ENCODE data around the gene KIAA0232.
A peak's percentile ranks its signal among the peaks of the same experiment; 100 is the strongest.
"Not testable (repeated sequence)": the region's sequence is repeated elsewhere in the genome, so short reads cannot be mapped to it uniquely, and the experiment has no call there.

Gene KIAA0232

DNA sequence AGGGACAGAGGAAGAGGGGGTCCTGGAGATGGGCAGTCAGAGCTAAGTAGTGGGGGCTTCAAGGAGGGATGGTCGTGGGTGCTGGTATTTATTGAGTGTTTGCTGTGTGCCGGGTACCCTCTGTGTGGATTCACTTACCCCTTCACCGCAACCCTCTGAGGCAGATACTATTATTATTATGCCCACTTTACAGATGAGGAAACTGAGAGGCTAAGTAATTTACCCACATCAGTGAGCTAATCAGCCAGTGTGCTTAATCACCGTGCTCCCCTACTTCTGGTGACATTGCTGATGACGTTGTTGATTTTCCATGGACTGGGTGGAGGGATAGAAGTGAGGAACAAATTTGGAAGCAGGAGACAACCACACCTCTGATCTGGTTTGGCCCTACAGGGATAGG is 4.1 kb upstream of the KIAA0232 start:
- no peak for DNase-seq

DNA sequence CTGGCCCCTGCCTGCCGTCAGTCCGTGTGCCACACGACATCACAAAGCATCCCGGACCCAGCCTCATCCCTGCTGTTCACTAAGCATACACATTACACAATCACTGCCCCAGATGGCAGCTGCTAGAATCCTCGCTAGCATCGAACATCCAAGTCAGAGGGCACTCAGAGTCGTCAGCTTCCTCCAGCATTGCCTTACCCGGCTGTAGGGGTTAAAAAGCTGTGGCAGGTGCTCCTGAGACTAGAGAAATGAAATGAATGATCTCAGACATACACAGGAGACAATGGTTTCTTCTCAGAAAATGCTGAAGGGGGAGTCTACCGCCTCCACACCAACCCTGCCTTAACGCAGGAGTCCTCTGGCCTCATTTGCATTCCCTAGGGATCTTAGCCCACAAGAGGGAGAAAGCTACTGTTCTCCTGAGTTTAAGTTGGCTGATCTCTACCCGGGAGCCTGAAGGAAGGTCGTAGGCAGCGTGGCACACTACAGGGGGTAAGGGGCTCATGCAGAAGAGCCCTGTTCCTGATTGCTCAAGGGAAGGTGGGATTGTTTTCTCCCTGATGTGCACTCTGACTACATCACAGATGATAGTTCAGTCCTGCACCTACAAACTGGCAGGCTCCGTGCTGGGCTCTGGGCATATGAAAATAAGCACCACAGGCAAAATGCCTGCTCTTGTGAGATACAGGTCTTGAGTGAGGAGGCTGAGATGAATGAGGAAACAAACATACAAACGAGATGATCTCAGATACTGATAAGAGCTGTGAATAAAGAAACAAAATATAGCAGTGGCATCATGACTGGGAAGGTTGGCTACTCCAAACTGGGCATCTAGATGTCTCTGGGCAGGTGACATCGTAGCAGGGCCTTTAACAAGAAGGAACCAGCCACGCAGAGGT is 2.6 kb upstream of the KIAA0232 start:
- DNase-seq: peak; percentile 78

DNA sequence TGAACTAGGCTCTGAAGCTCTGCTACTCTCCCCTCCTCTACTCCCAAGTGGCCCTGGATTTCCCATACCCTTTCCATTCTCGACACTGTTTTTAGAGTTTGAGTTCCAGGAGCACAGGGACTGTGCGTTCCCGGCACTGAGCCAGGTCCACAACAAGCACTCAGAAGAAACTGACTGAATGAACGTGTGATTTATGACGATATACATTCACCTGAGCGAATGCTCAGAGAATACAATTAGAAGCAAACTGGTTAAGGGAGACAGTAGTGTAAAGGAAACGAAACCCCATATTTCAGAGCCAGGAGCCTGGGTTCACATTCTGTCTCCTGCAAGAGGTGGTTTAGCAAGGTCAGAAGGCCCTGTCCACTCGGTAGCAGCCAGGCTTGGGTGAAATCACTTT is 1.4 kb upstream of the KIAA0232 start:
- peak; percentile 31 for DNase-seq

DNA sequence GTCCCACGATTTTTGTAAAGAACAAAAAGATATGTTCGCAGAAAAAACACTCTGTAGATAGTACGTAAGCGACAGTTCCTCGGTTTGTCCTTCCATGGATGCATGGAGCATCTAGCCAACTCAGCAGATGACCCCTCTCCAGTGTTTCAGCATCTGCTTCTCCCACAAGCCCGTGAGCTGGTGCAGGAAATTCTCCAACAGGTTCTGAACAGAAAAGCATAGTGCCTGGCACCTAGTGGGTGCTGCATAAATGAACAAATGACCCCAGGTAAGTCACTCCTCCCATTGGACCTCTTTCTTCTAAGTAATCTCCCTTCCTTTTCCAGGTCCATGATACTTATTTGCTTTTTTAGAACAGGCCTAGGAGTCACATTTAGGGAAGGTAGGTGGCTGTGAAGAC is 966 bp upstream of the KIAA0232 start:
- no peak for DNase-seq

DNA sequence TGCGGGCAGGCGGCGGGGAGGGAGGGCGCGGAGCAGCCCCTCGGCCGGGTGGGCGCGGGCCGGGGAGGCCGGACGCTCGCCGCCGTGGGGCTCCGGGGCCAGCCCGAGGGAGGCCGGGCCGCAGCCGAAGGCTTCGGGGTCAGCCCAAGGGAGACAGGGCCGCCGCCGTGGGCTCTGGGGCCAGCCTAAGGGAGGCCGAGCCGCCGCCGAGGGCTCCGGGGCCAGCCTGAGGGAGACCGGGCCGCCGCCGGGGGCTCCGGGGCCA is 251 bp downstream of the KIAA0232 start:
- no peak for DNase-seq

DNA sequence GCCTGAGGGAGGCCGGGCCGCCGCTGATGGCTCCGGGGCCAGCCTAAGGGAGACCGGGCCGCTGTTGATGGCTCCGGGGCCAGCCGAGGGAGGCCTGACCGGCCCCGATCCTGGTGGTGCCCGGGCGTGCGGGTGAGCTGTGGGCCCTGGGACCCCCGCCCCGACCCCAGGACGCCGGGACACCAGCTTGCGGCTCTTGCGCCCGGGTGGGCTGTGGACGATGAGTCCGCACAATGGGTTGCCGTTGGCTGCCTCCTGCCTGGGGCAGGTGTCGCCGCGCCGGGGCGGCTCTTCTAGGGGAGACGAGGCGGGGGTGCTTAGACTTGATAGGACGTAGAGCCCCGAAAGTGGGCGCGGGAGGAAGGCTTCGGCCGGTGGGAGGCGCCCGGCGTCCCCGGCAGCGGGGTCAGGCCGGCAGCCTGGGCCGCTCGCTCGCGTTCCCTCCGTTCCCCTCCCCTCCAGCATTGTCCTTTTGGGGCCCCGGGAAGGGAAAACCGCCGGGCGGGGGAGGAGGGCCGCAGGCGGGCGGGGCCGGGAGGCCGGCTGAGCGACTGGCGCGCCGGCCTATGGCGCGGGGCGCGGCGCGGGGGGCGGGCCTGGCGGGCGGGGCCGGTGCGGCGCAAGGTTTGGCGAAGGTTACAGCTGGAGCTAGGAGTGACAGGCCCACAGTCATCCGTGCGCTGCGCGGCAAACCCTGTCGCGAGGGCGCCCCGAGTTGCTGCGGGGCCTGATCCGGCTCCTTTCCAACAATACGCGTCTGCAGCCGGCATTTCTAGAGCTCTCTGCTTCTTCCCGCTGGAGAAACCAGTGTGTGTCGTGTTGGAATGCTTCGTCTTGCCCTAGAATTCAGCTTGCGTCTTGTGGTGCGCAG is 819 bp downstream of the KIAA0232 start:
- no peak for DNase-seq

DNA sequence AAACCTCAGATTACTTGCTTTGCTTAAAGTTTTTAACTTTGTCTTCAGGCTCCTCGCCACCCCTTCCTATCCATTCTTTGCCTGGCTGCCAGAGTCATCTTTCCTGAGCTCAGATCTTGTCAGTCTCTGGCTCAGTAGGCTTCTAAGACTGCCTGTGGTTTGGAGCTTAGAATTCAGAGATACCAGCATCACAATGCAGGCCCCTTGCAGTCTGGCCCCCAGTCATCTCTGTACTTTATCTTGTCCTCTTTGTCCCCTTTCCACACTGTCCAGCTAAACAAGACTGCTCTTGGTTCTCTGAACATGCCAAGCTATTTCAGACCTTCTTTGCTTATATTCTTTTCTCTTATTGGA is 3.0 kb downstream of the KIAA0232 start:
- DNase-seq: no peak

DNA sequence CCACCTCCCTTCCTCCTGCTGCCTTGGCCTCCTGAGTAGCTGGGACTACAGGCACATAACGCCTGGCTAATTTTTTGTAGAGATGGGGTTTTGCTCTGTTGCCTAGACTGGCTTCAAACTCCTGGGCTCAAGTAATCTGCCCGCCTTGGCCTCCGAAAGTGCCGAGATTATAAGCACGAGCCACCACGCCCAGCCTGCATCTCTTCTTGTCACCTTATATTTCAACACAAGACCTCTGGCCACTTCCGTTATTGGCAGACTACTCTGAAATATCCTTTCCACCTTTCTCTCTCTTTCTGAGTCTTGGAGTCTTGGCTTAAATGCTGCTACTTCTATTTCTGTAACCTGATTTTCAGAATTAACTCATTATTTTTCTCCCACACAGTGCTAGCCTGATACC is 5.6 kb downstream of the KIAA0232 start:
- DNase-seq: no peak

DNA sequence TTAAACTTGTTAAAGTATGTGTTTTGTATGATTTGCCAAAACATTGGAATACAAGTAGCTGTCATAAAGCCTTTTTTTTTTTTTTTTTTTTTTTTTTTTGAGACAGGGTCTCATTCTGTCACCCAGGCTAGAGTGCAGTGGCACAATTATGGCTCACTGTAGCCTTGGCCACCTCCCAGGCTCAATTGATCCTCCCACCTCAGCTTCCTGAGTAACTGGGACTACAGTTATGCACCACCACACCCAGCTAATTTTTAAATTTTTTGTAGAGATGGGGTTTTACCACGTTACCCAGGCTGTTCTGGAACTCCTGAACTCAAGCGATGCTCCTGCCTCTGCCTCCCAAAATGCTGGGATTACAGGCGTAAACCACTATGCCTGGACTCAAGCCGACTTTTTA is 8.7 kb downstream of the KIAA0232 start:
- not testable (repeated sequence) for DNase-seq

DNA sequence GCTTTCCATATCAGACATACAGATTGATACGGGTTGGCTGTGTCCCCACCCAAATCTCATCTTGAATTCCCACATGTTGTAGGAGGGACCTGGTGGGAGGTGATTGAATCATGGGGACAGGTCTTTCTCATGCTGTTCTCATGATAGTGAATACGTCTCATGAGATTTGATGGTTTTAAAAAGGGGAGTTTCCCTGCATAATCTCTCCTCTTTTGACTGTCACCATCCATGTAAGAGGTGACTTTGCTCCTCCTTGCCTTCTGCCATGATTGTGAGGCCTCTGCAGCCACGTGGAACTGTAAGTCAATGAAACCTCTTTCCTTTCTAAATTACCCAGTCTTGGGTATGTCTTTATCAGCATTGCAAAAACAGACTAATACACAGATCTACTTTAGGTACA is 9.3 kb downstream of the KIAA0232 start:
- DNase-seq: not testable (repeated sequence)

DNA sequence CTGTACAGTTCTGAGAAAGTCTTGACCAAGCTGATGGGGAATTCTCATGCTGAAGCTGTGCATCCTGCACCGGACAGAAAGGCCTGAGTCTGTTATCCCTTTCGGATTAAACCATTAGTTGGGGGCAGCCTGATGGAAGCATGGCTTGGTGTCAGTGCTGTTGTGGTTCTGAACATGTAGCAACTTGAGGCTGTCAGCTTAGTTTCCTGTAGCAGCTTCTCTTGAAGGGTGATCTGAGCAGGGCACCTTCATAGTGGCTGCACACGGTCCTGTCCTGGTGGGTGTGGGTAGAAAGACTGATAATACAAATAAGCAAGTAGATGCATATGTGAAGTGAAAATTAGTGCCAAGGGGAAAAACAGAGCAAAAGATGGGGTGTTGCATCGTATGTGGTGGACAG is 11.7 kb downstream of the KIAA0232 start:
- DNase-seq: no peak

DNA sequence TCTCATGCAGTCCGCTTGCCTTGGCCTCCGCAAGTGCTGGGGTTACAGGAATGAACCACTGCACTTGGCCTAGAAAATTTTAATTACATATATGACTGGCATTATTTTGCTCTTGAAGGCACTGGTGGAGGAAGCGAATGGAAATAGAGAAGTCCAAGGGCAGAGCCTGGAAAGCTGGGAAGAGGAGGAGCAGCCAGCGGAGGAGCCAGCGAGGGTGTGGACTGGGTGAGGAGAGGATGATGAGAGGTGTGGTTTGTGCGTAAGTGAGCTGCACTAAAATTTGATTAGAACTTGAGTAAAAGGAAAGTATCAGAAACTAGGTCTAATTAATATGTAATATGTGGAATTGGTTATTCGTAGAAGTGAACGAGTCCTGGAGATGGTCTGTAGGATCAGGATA is 13.3 kb downstream of the KIAA0232 start:
- DNase-seq: no peak

DNA sequence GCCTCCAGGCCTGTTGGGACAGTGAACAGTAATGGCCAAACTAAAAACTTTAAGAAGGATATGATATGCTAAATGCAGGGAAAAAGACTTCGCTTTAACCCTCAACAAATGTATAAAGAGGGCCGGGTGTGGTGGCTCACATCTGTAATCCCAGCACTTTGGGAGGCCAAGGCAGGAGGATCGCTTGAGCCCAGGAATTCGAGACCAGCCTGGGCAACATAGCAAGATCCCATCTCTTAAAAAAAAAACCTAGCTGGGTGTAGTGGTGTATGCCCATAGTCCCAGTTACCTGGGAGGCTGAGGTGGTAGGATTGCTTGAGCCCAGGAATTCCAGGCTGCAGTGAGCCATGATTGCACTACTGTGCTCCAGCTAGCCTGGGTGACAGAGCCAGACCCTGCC is 14.8 kb downstream of the KIAA0232 start:
- not testable (repeated sequence) for DNase-seq

DNA sequence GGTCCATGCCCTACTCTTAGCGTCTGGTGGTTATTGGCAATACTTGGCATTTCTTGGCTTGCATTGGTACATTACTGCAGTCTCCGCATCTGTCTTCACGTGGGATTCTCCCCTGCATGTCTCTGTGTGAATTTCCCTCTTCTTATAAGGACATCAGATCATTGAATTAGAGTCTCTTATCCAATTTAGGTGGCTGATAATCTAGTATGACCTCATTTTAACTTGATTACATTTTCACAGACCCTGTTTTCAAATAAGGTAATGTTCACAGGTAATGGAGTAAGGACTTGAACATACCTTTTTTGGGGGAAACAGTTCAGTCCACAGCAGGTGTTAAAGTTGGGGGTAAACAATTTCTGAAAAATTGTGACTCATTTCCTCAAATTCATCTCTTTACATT is 16.6 kb downstream of the KIAA0232 start:
- no peak for DNase-seq

DNA sequence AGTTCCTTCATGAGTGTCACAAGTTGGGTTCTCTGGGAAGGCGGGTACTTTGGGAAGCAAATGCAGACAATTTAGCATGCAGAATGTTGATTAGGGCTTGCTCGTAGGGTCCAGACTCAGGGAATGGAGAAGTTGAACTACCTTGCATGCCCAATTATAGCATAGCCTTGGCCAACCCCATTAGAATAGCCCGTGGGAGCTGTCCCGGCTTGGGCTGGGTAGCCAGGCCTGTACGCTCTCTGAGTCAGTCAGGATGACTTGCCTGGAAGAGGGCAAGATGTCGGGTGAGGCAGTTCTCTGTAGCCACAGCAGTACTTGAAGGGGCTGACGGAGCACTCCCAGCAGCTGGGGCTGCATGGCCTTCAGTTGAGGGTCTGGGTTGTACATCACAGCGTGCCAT is 19.5 kb downstream of the KIAA0232 start:
- DNase-seq: no peak

DNA sequence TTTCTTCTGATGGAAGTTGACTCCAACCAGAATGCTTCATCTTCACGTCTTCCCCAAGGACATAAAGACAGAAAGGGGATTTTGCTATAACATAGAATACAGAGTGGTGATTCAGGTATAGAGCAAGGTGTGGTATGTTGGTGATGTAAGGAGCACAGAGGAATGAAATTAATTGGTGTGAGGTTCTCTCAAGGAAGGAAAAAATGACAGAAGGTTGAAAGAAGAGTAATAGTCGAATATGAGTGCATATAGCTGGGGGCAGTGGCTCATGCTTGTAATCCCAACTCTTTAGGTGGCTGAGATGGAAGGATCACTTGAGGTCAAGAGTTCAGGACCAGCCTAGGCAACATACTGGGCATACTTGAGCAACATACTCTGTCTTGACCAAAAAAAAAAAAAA is 20.1 kb downstream of the KIAA0232 start:
- DNase-seq: no peak

DNA sequence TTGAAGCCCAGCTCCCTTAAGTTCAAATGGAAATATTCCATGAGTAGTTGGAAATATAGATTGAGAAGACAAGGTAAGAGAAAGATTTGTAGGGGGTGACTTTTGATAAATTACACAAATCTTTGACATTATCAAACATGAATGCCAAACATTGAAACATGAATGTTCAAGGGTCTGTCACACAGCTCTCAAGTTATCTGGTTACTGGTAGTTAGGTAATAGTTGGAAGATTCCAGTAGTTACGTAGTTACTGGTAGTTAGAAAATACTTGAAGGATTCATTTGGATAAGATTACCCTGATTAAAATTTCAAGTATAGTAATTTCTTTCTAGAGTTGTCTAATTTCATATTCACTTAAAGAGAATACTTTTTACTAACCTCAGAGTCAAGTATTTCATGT is 20.7 kb downstream of the KIAA0232 start:
- DNase-seq: no peak

DNA sequence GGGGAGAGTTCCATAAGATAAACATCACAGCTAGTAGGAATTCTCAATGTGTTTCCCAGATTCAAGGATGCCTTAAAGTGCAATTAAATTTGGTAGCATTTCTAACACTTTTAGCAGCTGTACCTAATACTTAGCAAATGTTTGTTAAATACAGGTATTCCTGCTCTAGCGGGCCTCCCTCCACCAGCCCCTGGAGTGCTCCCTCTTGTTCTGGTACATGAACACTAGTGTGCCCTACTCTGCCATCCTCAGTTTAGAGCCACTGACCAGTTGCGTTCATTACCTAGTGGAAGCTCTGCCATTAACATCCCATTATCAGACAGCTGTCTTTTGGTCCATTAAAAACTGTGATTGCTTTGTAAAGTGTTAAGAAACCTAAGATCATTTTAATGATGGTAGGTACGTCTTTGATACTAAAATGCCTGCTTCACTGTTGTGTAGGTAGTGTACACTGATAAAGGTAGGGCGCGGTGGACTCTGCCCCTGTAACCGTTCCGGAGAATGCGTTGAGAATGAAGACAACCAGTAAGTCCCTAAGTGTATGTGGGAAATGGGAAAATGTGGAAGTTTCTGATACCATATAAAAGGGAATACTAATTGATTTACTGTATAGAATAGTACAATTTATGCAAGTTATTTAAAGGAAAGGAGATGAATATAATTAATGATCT is 21.7 kb downstream of the KIAA0232 start:
- no peak for DNase-seq

DNA sequence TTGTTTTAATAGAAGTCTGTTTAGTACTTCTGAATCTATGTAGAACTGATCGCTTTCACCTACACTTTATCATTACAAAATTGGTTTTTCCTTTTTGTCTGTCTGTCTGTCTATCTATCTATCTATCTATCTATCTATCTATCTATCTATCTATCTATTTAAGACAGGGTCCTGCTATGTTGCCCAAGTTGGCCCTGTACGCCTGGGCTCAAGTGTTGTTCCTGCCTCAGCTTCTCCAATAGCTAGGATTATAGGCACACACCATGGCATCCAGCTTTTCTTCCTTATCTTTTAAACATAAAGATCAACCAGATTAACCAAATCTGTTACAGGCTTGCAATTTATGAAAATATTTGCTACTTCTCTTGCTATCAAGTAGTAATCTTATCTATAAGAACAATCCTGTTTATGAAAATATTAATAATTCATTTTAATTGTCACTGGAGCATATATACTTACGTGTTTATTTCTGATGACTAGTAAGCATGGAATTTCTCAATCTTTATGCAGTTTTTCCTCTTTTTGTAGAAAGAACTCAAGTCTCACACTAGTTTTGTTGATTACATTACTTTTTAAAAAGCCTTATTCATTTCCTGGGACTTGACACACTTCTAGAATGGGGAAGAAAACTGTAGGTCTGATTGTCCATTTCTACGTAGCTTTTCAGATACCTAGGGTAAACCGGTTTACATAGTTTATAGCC is 24.5 kb downstream of the KIAA0232 start:
- no peak for DNase-seq

DNA sequence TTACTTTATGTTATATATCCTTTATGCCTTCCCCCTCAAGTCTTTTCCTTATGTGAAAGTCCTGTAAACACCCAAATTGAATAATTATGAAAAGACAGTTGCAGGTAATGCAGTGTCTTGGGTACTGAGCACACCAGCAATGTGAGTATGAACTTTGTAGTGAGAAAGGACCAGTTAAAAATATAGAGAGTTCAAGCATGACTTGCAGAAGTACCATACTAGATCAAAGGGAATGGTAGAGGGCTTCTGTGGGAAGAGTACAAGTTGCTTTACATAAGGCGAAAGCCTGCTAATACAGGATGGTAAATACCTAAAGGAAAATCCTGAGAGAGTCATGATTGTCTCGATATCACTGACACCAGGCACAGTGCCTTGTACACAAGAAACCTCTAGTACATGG is 25.7 kb downstream of the KIAA0232 start:
- no peak for DNase-seq

DNA sequence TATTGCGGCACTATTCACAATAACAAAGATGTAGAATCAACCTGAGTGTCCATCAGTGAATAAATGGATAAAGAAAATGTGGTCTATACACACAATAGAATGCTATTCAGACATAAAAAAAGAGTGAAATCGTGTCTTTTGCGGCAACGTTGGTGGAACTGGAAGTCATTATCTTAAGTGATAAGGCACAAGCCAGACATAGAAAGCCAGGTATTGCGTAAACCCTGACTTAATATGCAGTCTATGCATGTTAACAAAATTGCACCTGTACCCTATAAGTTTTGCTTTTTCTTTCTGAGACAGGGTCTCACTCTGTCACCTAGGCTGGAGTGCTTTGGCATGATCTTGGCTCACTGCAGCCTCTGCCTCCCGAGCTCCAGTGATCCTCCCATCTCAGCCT is 28.6 kb downstream of the KIAA0232 start:
- no peak for DNase-seq

DNA sequence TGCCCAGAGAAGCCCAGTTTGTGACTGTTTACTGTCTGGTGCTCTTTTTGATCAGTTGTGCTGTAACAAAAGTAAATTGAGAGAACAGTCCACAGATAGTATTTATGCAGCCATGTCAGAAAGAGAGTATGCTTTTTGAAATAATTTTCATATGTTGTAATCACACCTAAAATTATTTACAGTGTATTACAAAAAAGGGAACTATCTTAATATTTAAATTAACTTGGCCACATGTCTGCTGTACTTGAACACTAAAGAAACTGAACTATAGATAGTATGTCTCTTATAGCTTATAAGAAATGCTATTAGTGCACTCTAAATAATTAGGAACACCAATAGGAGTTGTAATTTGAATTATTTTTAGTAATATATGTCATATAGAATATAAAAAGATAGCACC is 30.2 kb downstream of the KIAA0232 start:
- DNase-seq: no peak

DNA sequence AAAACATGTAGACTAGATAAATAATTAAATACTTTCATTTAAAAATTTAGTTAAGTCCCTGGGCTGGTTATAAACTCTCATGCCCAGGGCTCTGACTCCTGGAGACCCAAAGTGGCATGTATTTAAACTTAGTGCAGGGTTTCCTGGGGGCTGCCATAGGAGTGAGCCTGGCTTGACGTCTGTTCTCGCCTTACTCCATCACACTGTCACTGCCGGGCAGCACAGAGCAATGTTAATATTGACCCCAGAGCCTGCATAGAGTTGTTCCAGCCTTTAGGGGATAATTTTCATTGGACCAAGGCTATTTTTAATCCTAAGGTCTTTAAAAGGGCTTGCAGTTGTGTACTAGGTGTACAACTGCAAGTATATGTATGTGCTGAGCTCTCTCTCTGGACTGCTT is 31.2 kb downstream of the KIAA0232 start:
- no peak for DNase-seq

Measured in NCI-H187 treated with DMSO at 0.1 percent for 48 hours (cell line).